ENCODE results near the gene BMAL1. TPM values are rescaled to one million over a fixed set of nuclear protein-coding genes. Genes with fewer than 3 reads are reported as not detected.

BMAL1 gene
- polyA plus RNA-seq (ENCODE audit: low read depth in 6 of 6), result 1 to 10 TPM; 3.7 to 6.5 (median 4.6) TPM

- peak; percentile 59 for DNase-seq
- peak; percentile 22 to 23 for ATAC-seq (ENCODE audit: low read depth in 2 of 2)
- H3K9me3 Mint-ChIP-seq, result peaks cover 0 to 3% (median 0%) of the 10 kb centered on the region in 7 donors
- H3K36me3 Mint-ChIP-seq, result no peaks in the 10 kb centered on the region
- peaks cover 36 to 53% (median 48%) of the 10 kb centered on the region in 3 donors for H3K4me1 Mint-ChIP-seq
- H3K27ac Mint-ChIP-seq, result peak within 1 kb of the TSS; percentile 74 to 91 (median 82)
- peaks cover 13 to 32% (median 13%) of the 10 kb centered on the region in 3 donors for H3K27me3 Mint-ChIP-seq
- peak within 1 kb of the TSS; percentile 96 to 99 (median 98) for H3K4me3 Mint-ChIP-seq
Measured at GRCh38 chr11:13277768-13278608, at the start of gene BMAL1. TSS of gene BMAL1 (plus strand) at chr11:13277790. CDS start at chr11:13354309, 76,519 bp downstream.

GRCh38 chr11:13228572-13228971 is 49.0 kb upstream of the BMAL1 start:
- no peaks in the 10 kb centered on the region for H3K36me3 Mint-ChIP-seq
- ATAC-seq (ENCODE audit: low read depth in 2 of 2) (peak; percentile 90 to 91), DNase-seq (peak; percentile 21)
- H3K4me1 Mint-ChIP-seq, result peaks cover 26 to 42% (median 32%) of the 10 kb centered on the region in 3 donors
- no peaks in the 10 kb centered on the region for H3K27me3 Mint-ChIP-seq
- peak overlapping the region in 5 of 6 donors; percentile 21 to 75 (median 59) for H3K27ac Mint-ChIP-seq
- no peaks in the 10 kb centered on the region for H3K9me3 Mint-ChIP-seq
- peak overlapping the region in 7 of 8 donors; percentile 24 to 86 (median 79) for H3K4me3 Mint-ChIP-seq

GRCh38 chr11:13229136-13229535 is 48.5 kb upstream of the BMAL1 start:
- ATAC-seq (ENCODE audit: low read depth in 2 of 2) (peak; percentile 21 to 33), DNase-seq (no peak)
- H3K4me1 Mint-ChIP-seq, result peaks cover 26 to 42% (median 32%) of the 10 kb centered on the region in 3 donors
- H3K9me3 Mint-ChIP-seq, result no peaks in the 10 kb centered on the region
- no peaks in the 10 kb centered on the region for H3K36me3 Mint-ChIP-seq
- no peaks in the 10 kb centered on the region for H3K27me3 Mint-ChIP-seq
- peak overlapping the region; percentile 21 to 88 (median 32) for H3K27ac Mint-ChIP-seq
- peak overlapping the region in 7 of 8 donors; percentile 41 to 86 (median 79) for H3K4me3 Mint-ChIP-seq

GRCh38 chr11:13229711-13230318 is 47.8 kb upstream of the BMAL1 start:
- Mint-ChIP-seq H3K27ac (peak overlapping the region in 4 of 6 donors; percentile 22 to 88 (median 55)), H3K27me3 (no peaks in the 10 kb centered on the region), H3K9me3 (no peaks in the 10 kb centered on the region), H3K4me3 (peak overlapping the region in 4 of 8 donors; percentile 41 to 86 (median 82)), H3K36me3 (no peaks in the 10 kb centered on the region), H3K4me1 (peaks cover 26 to 42% (median 32%) of the 10 kb centered on the region in 3 donors)
- ATAC-seq (ENCODE audit: low read depth in 2 of 2) (no peak), DNase-seq (no peak)

- DNase-seq (no peak), ATAC-seq (ENCODE audit: low read depth in 2 of 2) (no peak)
- peaks cover 0 to 7% (median 0%) of the 10 kb centered on the region in 3 donors for H3K27me3 Mint-ChIP-seq
- H3K9me3 Mint-ChIP-seq, result peaks cover 0 to 4% (median 2%) of the 10 kb centered on the region in 7 donors
- no peak overlapping the region for H3K4me3 Mint-ChIP-seq
- no peaks in the 10 kb centered on the region for H3K36me3 Mint-ChIP-seq
- H3K4me1 Mint-ChIP-seq, result peaks cover 19 to 30% (median 24%) of the 10 kb centered on the region in 3 donors
- H3K27ac Mint-ChIP-seq, result peak overlapping the region in 2 of 6 donors; percentile 2 to 22
Measured at GRCh38 chr11:13233173-13233745, 44.3 kb upstream of the BMAL1 start.

- Mint-ChIP-seq H3K36me3 (no peaks in the 10 kb centered on the region), H3K4me3 (no peak overlapping the region), H3K27ac (no peak overlapping the region), H3K27me3 (peaks cover 0 to 7% (median 0%) of the 10 kb centered on the region in 3 donors), H3K4me1 (peaks cover 4 to 7% (median 6%) of the 10 kb centered on the region in 3 donors), H3K9me3 (peaks cover 0 to 4% (median 2%) of the 10 kb centered on the region in 7 donors)
- DNase-seq (no peak), ATAC-seq (ENCODE audit: low read depth in 2 of 2) (no peak)
Measured at GRCh38 chr11:13235895-13236294, 41.7 kb upstream of the BMAL1 start.

GRCh38 chr11:13236626-13237025 is 41.0 kb upstream of the BMAL1 start:
- Mint-ChIP-seq H3K4me3 (no peak overlapping the region), H3K27me3 (peaks cover 0 to 7% (median 0%) of the 10 kb centered on the region in 3 donors), H3K36me3 (no peaks in the 10 kb centered on the region), H3K9me3 (peaks cover 0 to 4% (median 2%) of the 10 kb centered on the region in 7 donors), H3K4me1 (peaks cover 3 to 6% (median 4%) of the 10 kb centered on the region in 3 donors), H3K27ac (peak overlapping the region in 1 of 6 donors; percentile 63)
- DNase-seq, result no peak
- ATAC-seq (ENCODE audit: low read depth in 2 of 2), result no peak

GRCh38 chr11:13237761-13238160 is 39.8 kb upstream of the BMAL1 start:
- ATAC-seq (ENCODE audit: low read depth in 2 of 2) (no peak), DNase-seq (no peak)
- peaks cover 0 to 12% (median 0%) of the 10 kb centered on the region in 3 donors for H3K27me3 Mint-ChIP-seq
- peaks cover 3 to 6% (median 4%) of the 10 kb centered on the region in 3 donors for H3K4me1 Mint-ChIP-seq
- H3K27ac Mint-ChIP-seq, result no peak overlapping the region
- H3K36me3 Mint-ChIP-seq, result no peaks in the 10 kb centered on the region
- H3K4me3 Mint-ChIP-seq, result no peak overlapping the region
- peaks cover 0 to 4% (median 2%) of the 10 kb centered on the region in 7 donors for H3K9me3 Mint-ChIP-seq

- no peak overlapping the region for H3K27ac Mint-ChIP-seq
- H3K4me1 Mint-ChIP-seq, result peaks cover 3 to 6% (median 4%) of the 10 kb centered on the region in 3 donors
- ATAC-seq (ENCODE audit: low read depth in 2 of 2) (peak; percentile 48 to 63), DNase-seq (peak; percentile 33)
- H3K9me3 Mint-ChIP-seq, result peaks cover 0 to 4% (median 2%) of the 10 kb centered on the region in 7 donors
- no peaks in the 10 kb centered on the region for H3K36me3 Mint-ChIP-seq
- no peak overlapping the region for H3K4me3 Mint-ChIP-seq
- peaks cover 0 to 20% (median 5%) of the 10 kb centered on the region in 3 donors for H3K27me3 Mint-ChIP-seq
Measured at GRCh38 chr11:13238879-13239514, 38.6 kb upstream of the BMAL1 start.

- H3K4me3 Mint-ChIP-seq, result no peak overlapping the region
- peaks cover 22 to 44% (median 27%) of the 10 kb centered on the region in 3 donors for H3K27me3 Mint-ChIP-seq
- no peaks in the 10 kb centered on the region for H3K36me3 Mint-ChIP-seq
- DNase-seq (no peak), ATAC-seq (ENCODE audit: low read depth in 2 of 2) (no peak)
- no peaks in the 10 kb centered on the region for H3K9me3 Mint-ChIP-seq
- no peak overlapping the region for H3K27ac Mint-ChIP-seq
- peaks cover 3 to 6% (median 4%) of the 10 kb centered on the region in 3 donors for H3K4me1 Mint-ChIP-seq
Measured at GRCh38 chr11:13242564-13242963, 35.0 kb upstream of the BMAL1 start.

GRCh38 chr11:13247606-13248296 is 29.8 kb upstream of the BMAL1 start:
- no peaks in the 10 kb centered on the region for H3K36me3 Mint-ChIP-seq
- no peak overlapping the region for H3K27ac Mint-ChIP-seq
- DNase-seq, result no peak
- no peak for ATAC-seq (ENCODE audit: low read depth in 2 of 2)
- peaks cover 26 to 38% (median 29%) of the 10 kb centered on the region in 3 donors for H3K27me3 Mint-ChIP-seq
- H3K4me3 Mint-ChIP-seq, result no peak overlapping the region
- H3K4me1 Mint-ChIP-seq, result no peaks in the 10 kb centered on the region
- H3K9me3 Mint-ChIP-seq, result no peaks in the 10 kb centered on the region

GRCh38 chr11:13249177-13249576 is 28.4 kb upstream of the BMAL1 start:
- H3K36me3 Mint-ChIP-seq, result no peaks in the 10 kb centered on the region
- H3K27ac Mint-ChIP-seq, result no peak overlapping the region
- no peak overlapping the region for H3K4me3 Mint-ChIP-seq
- DNase-seq (no peak), ATAC-seq (ENCODE audit: low read depth in 2 of 2) (no peak)
- H3K9me3 Mint-ChIP-seq, result no peaks in the 10 kb centered on the region
- H3K27me3 Mint-ChIP-seq, result peaks cover 22 to 27% (median 25%) of the 10 kb centered on the region in 3 donors
- H3K4me1 Mint-ChIP-seq, result no peaks in the 10 kb centered on the region

All from naive B cell (primary cell).